OCI-LY1 (cell line): ENCODE data around the gene ZNF451.

Experiments
- H2AFZ ChIP-seq: fragments of 200-600 bp; sonication (generic), shearing (Covaris generic); 2 replicates; pipeline ENCODE4 v1.6.0; 2014; ENCODE audit warnings: antibody characterized with exemption, mild to moderate bottlenecking, low read length
- H3F3A ChIP-seq: fragments of 200-600 bp; sonication (generic), shearing (Covaris generic); 2 replicates; pipeline ENCODE4 v1.6.0; 2014; ENCODE audit warnings: mild to moderate bottlenecking, antibody characterized with exemption, low read length, moderate library complexity; ENCODE audit not compliant: insufficient read depth
- H3K27ac ChIP-seq: fragments of 200-600 bp; sonication (generic); 2 replicates; pipeline ENCODE4 v1.5.1; 2014; ENCODE audit warnings: low read length, mixed run types, mild to moderate bottlenecking, low read depth; ENCODE audit not compliant: poor library complexity, severe bottlenecking
- H3K27me3 ChIP-seq: fragments of 200-600 bp; sonication (generic); 2 replicates; pipeline ENCODE4 v1.6.0; 2014; ENCODE audit warnings: antibody characterized with exemption, mild to moderate bottlenecking, low read length, moderate library complexity; ENCODE audit not compliant: insufficient read depth
- H3K36me3 ChIP-seq: fragments of 200-600 bp; sonication (generic); 2 replicates; pipeline ENCODE4 v1.6.1; 2014; ENCODE audit warnings: mild to moderate bottlenecking, antibody characterized with exemption, low read length, moderate library complexity, mixed read lengths; ENCODE audit not compliant: insufficient read depth
- H3K4me1 ChIP-seq: fragments of 200-600 bp; sonication (generic); 2 replicates; pipeline ENCODE4 v1.5.1; 2014; ENCODE audit warnings: mild to moderate bottlenecking, low read length, moderate library complexity; ENCODE audit not compliant: insufficient read depth, severe bottlenecking
- H3K4me2 ChIP-seq: fragments of 200-600 bp; sonication (generic), shearing (Covaris generic); 2 replicates; pipeline ENCODE4 v1.6.1; 2014; ENCODE audit warnings: low read length
- H3K4me3 ChIP-seq: fragments of 200-600 bp; sonication (generic); 2 replicates; pipeline ENCODE4 v1.5.1; 2014; ENCODE audit warnings: low read length, low read depth, mild to moderate bottlenecking, mixed read lengths; ENCODE audit not compliant: poor library complexity, severe bottlenecking
- H3K79me2 ChIP-seq: fragments of 200-600 bp; shearing (Covaris generic); 2 replicates; pipeline ENCODE4 v1.6.1; 2016; ENCODE audit warnings: mixed run types, low read length, mixed read lengths; ENCODE audit not compliant: insufficient read depth
- H3K9ac ChIP-seq: fragments of 200-600 bp; sonication (generic), shearing (Covaris generic); 2 replicates; pipeline ENCODE4 v1.6.1; 2014; ENCODE audit warnings: mild to moderate bottlenecking, low read length, mixed read lengths
- H3K9me2 ChIP-seq: fragments of 200-600 bp; sonication (generic), shearing (Covaris generic); 2 replicates; pipeline ENCODE4 v1.6.1; 2014; ENCODE audit warnings: low read depth, mild to moderate bottlenecking, low read length, mixed read lengths
- H3K9me3 ChIP-seq: fragments of 200-600 bp; shearing (Covaris generic); 2 replicates; pipeline ENCODE4 v1.6.1; 2014; ENCODE audit warnings: low read length, mixed read lengths
- H4K20me1 ChIP-seq: fragments of 200-600 bp; sonication (generic), shearing (Covaris generic); 2 replicates; pipeline ENCODE4 v1.6.0; 2016; ENCODE audit warnings: mild to moderate bottlenecking, low read length; ENCODE audit not compliant: insufficient read depth
- CTCF ChIP-seq: fragments of 200-600 bp; sonication (generic), shearing (Covaris generic); IDR thresholded peaks from 2 replicates; pipeline ENCODE4 v1.5.1; 2017; ENCODE audit warnings: mild to moderate bottlenecking, antibody characterized with exemption, low read length, moderate library complexity, mixed read lengths
- EZH2 ChIP-seq: fragments of 200-600 bp; sonication (generic), shearing (Covaris generic); IDR thresholded peaks from 2 replicates; pipeline ENCODE4 v1.8.0; 2017; ENCODE audit warnings: borderline replicate concordance, mixed run types, mild to moderate bottlenecking, antibody characterized with exemption, low read length, moderate library complexity, mixed read lengths

ZNF451 gene

GRCh38 chr6:57210060-57210459 lies 120.1 kb downstream of the ZNF451 start:
- Histone ChIP-seq H3F3A (no peaks in the 10 kb centered on the region), H2AFZ (no peak overlapping the region), H3K27me3 (no peaks in the 10 kb centered on the region), H3K79me2 (no peaks in the 10 kb centered on the region), H3K4me3 (no peak overlapping the region), H4K20me1 (no peaks in the 10 kb centered on the region), H3K27ac (no peak overlapping the region), H3K4me2 (no peak overlapping the region), H3K9ac (no peak overlapping the region), H3K9me2 (no peaks in the 10 kb centered on the region), H3K4me1 (no peaks in the 10 kb centered on the region), H3K36me3 (no peaks in the 10 kb centered on the region), H3K9me3 (no peaks in the 10 kb centered on the region)
- no peak for TF ChIP-seq CTCF
- no peak for TF ChIP-seq EZH2

- H3K36me3 ChIP-seq, result no peaks in the 10 kb centered on the region; the same call in 1 of the 2 replicates
- H3K9me3 ChIP-seq, result peaks cover under 1% of the 10 kb centered on the region; the same call in 1 of the 2 replicates
- H2AFZ ChIP-seq, result no peak overlapping the region
- H3K4me2 ChIP-seq, result no peak overlapping the region
- TF ChIP-seq CTCF (no peak), EZH2 (no peak)
- H3K9me2 ChIP-seq, result no peaks in the 10 kb centered on the region
- H3F3A ChIP-seq, result no peaks in the 10 kb centered on the region
- H3K9ac ChIP-seq, result no peak overlapping the region
- H3K79me2 ChIP-seq, result no peaks in the 10 kb centered on the region
- H3K4me1 ChIP-seq, result no peaks in the 10 kb centered on the region
- no peak overlapping the region for H3K27ac ChIP-seq
- no peak overlapping the region for H3K4me3 ChIP-seq
- no peaks in the 10 kb centered on the region for H4K20me1 ChIP-seq
- no peaks in the 10 kb centered on the region for H3K27me3 ChIP-seq
Measured at GRCh38 chr6:57215260-57215659, 125.3 kb downstream of the ZNF451 start.

GRCh38 chr6:57216235-57217101 lies 126.5 kb downstream of the ZNF451 start:
- Histone ChIP-seq H3K9ac (no peak overlapping the region), H3K36me3 (no peaks in the 10 kb centered on the region; the same call in 1 of the 2 replicates), H3K27ac (no peak overlapping the region), H3K27me3 (no peaks in the 10 kb centered on the region), H3K9me2 (no peaks in the 10 kb centered on the region), H4K20me1 (no peaks in the 10 kb centered on the region), H3F3A (no peaks in the 10 kb centered on the region), H2AFZ (no peak overlapping the region), H3K4me3 (no peak overlapping the region), H3K9me3 (peaks cover 3% of the 10 kb centered on the region; the same call in 1 of the 2 replicates), H3K79me2 (no peaks in the 10 kb centered on the region), H3K4me1 (peaks cover 5% of the 10 kb centered on the region), H3K4me2 (no peak overlapping the region)
- TF ChIP-seq CTCF, result no peak
- no peak for TF ChIP-seq EZH2
